Effector memory CD4-positive, alpha-beta T cell (primary cell): ENCODE results near the gene CKAP5.

Source experiments
- DNase-seq, 3 donors: peaks; one replicate each; pipeline ENCODE4 v3.0.0-alpha.2; 2020
- H3K27ac ChIP-seq: 2 replicates; pipeline ENCODE4 v1.7.0; 2013; ENCODE audit warnings: mild to moderate bottlenecking, low read length, moderate library complexity; ENCODE audit not compliant: insufficient read depth, poor library complexity, severe bottlenecking
- H3K27me3 ChIP-seq: replicated peaks from 2 replicates; pipeline ENCODE4 v1.7.0; 2013; ENCODE audit warnings: mild to moderate bottlenecking, low read length; ENCODE audit not compliant: insufficient read depth, control insufficient read depth, poor library complexity, severe bottlenecking
- H3K36me3 ChIP-seq: 2 replicates; pipeline ENCODE4 v1.7.0; 2013; ENCODE audit warnings: mild to moderate bottlenecking, low read length, moderate library complexity; ENCODE audit not compliant: control insufficient read depth, insufficient read depth
- H3K4me1 ChIP-seq: 2 replicates; pipeline ENCODE4 v1.7.0; 2013; ENCODE audit warnings: low read length, mild to moderate bottlenecking; ENCODE audit not compliant: control insufficient read depth, insufficient read depth, poor library complexity, severe bottlenecking
- H3K4me3 ChIP-seq: 2 replicates; pipeline ENCODE4 v1.7.0; 2013; ENCODE audit warnings: low read length, low read depth, mild to moderate bottlenecking; ENCODE audit not compliant: insufficient read depth, poor library complexity, severe bottlenecking
- H3K9me3 ChIP-seq: 2 replicates; pipeline ENCODE4 v1.7.0; 2013; ENCODE audit warnings: mild to moderate bottlenecking, low read length, moderate library complexity; ENCODE audit not compliant: control insufficient read depth

CKAP5 gene

DNA sequence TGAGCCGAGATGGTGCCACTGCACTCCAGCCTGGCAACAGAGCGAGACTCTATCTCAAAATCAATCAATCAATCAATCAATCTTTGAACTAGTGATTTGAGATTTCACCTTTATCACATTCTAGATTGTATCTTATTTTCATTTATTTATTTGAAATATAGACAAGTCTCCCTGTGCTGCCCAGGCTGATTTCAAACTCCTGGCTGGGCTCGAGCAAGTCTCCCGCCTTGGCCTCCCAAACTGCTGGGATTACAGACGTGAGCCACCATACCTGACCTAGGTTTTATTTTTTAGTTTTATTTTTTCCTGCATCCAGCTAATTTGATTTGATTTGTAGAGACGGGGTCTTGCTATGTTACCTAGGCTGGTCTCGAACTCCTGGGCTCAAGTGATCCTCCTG is 109.9 kb downstream of the CKAP5 start:
- Histone ChIP-seq H3K4me3 (no peak overlapping the region), H3K36me3 (no peaks in the 10 kb centered on the region), H3K9me3 (no peaks in the 10 kb centered on the region), H3K27me3 (no peaks in the 10 kb centered on the region), H3K27ac (no peak overlapping the region), H3K4me1 (no peaks in the 10 kb centered on the region)
- no peak for DNase-seq

DNA sequence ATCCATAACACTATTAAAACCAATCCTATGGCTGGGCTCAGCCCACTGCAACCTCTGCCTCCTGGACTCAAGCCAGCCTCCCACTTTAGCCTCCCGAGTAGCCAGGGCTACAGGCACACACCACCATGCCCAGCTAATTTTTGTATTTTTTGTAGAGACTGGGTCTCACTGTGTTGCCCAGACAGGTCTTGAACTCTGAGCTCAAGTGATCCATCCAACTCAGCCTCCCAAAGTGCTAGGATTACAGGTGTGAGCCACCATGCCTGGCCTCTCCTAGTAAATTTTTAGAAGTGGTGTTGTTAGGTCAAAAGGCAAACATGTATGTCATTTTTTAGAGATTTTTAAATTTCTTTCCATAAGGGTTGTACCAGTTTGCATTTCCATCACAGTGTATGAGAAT is 112.8 kb downstream of the CKAP5 start:
- no peaks in the 10 kb centered on the region for H3K36me3 ChIP-seq
- no peaks in the 10 kb centered on the region for H3K27me3 ChIP-seq
- no peak overlapping the region for H3K4me3 ChIP-seq
- no peak for DNase-seq
- no peaks in the 10 kb centered on the region for H3K9me3 ChIP-seq
- no peaks in the 10 kb centered on the region for H3K4me1 ChIP-seq
- H3K27ac ChIP-seq, result no peak overlapping the region

DNA sequence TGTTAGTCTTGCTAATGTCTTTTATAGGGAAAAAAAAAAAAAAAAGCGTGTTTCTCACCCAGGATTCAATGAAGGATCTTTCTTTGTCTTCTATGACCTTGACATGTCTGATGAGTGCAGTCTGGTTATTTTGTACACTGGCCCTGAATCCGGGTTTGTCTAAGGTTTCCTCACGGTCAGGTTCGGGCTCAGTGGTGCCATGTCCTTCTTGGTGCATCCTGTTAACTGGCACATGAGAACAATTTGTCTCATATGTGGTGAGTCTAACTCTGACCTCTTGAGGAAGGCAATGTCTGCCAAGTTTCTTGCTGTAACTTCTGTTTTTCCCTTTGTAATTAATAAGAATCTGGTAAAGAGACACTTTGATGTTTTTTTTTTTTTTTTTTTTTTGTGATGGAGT is 114.5 kb downstream of the CKAP5 start:
- H3K27ac ChIP-seq, result no peak overlapping the region
- no peak overlapping the region for H3K4me3 ChIP-seq
- H3K27me3 ChIP-seq, result no peaks in the 10 kb centered on the region
- no peaks in the 10 kb centered on the region for H3K9me3 ChIP-seq
- no peak for DNase-seq
- no peaks in the 10 kb centered on the region for H3K4me1 ChIP-seq
- no peaks in the 10 kb centered on the region for H3K36me3 ChIP-seq

DNA sequence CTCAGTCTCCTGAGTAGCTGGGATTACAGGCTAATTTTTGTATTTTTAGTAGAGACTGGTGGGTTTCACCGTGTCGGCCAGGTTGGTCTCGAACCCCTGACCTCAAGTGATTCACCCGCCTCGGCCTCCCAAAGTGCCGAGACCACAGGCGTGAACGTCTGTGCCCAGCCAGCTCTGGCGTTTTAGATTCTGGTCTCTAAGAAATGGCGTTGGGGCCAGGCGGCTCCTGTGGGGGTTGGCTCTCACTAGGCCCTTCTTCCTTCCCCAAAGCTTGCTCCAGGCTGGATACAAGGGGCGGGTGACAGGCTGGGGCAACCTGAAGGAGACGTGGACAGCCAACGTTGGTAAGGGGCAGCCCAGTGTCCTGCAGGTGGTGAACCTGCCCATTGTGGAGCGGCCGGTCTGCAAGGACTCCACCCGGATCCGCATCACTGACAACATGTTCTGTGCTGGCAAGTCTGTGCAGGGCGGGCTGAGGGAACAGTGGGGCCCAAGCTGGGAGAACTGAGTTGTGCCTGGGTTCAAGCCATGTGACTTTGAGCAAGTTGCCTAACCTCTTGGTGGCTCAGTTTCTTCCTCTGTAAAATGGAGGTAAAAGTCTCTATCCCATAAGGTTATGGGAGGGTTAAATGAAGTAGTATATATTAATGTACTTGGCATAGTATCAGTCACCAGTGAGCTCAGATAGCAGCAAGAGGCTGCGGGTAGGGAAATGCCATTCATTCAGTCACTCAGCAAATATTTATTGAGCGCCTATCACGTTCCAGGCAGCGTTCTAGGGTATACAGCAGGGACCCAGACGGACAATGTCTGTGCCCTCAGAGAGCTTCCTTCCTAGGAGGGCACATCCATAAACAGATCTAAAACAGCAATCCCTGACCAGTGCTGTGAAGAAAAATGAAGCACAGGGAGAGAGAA is 116.7 kb downstream of the CKAP5 start:
- Histone ChIP-seq H3K27ac (no peak overlapping the region), H3K9me3 (no peaks in the 10 kb centered on the region), H3K36me3 (no peaks in the 10 kb centered on the region), H3K27me3 (no peaks in the 10 kb centered on the region), H3K4me1 (no peaks in the 10 kb centered on the region), H3K4me3 (no peak overlapping the region)
- DNase-seq, result no peak

DNA sequence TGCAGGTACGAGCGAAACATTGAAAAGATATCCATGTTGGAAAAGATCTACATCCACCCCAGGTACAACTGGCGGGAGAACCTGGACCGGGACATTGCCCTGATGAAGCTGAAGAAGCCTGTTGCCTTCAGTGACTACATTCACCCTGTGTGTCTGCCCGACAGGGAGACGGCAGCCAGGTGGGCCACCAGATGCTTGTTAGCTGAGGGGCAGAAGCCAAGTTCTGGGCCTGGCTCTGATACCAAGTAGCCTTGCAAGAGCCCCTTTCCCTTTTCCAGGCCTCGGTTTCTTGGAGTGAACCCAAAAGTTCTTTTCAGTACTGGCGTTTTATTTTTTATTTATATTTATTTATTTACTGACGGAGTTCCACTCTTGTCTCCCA is 117.4 kb downstream of the CKAP5 start:
- H3K27ac ChIP-seq, result no peak overlapping the region
- no peaks in the 10 kb centered on the region for H3K27me3 ChIP-seq
- no peak overlapping the region for H3K4me3 ChIP-seq
- no peak for DNase-seq
- H3K4me1 ChIP-seq, result no peaks in the 10 kb centered on the region
- H3K36me3 ChIP-seq, result no peaks in the 10 kb centered on the region
- H3K9me3 ChIP-seq, result no peaks in the 10 kb centered on the region

DNA sequence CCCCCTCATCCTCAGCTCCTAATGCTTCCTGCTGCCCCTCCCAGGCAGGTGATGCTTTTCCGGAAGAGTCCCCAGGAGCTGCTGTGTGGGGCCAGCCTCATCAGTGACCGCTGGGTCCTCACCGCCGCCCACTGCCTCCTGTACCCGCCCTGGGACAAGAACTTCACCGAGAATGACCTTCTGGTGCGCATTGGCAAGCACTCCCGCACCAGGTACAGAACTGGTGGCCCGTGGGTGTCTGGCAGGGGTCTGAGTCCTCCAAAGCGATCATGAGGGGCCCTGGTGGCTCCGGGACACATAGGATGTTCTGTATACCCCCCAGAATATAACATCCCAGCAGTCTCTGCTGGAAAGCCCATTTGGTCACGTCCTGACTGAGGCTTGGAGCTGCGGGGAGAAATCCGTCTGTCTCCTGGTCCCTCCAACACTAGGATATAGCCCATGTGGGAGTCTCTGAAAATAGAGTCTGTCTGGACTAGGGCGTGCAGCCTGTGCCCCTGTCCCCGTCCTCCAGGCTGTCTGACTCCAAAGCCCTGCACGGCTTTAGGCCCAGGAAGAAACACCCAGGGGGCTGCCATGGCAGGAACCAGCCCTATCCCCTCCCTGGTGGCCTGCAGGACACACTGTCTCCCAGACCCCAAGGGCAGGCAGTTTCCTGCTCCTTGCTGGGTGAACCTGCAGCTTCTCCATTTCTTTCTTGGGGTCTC is 118.0 kb downstream of the CKAP5 start:
- Histone ChIP-seq H3K4me1 (no peaks in the 10 kb centered on the region), H3K27me3 (no peaks in the 10 kb centered on the region), H3K9me3 (no peaks in the 10 kb centered on the region), H3K36me3 (no peaks in the 10 kb centered on the region), H3K27ac (no peak overlapping the region), H3K4me3 (no peak overlapping the region)
- DNase-seq, result no peak

DNA sequence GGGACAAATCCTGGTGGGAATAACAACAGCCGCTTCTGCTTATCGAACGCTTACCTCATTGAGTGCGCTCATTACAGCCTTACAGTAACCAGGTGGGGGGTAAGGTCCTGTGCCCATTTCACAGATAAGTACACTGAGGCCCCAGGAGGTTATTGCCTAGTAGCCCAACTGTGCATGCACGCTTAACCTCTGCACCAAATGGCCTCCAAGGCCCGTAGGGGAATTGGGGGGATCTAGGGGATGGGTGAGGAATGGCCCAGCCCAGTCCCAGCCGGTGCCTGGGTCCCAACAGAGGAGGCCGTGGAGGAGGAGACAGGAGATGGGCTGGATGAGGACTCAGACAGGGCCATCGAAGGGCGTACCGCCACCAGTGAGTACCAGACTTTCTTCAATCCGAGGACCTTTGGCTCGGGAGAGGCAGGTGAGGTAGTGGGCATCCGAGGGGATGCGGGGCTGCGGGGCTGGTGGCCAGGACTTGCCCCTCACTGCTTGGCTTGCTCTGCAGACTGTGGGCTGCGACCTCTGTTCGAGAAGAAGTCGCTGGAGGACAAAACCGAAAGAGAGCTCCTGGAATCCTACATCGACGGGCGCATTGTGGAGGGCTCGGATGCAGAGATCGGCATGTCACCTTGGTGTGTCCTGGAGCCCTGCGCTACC is 119.7 kb downstream of the CKAP5 start:
- no peak overlapping the region for H3K4me3 ChIP-seq
- H3K36me3 ChIP-seq, result no peaks in the 10 kb centered on the region

DNA sequence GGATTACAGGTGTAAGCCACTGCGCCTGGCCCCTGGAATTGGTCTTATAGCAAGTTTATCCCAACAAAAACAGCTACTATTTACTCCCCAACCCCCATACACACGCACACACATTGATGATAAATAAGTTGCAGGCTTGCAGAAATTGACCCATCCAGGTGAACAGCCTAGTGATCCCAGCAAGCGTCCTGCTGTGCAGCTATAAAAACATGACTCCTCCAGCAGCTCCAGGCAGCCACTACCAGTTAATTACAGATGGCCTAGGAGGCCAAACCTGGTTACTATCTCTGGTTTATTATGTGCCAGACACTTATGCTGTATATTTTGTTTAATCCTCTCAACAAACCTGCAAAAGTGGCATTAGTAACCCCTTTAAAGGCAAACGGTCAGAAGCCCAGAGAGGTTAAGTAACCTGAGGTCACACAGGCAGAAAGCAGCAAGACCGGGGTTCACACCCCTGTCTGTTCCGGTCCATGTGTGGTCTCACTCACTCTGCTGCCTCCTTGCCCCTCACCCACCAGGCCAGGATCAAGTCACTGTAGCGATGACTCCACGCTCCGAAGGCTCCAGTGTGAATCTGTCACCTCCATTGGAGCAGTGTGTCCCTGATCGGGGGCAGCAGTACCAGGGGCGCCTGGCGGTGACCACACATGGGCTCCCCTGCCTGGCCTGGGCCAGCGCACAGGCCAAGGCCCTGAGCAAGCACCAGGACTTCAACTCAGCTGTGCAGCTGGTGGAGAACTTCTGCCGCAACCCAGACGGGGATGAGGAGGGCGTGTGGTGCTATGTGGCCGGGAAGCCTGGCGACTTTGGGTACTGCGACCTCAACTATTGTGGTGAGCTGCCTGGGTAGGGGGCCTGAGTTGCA is 120.5 kb downstream of the CKAP5 start:
- no peaks in the 10 kb centered on the region for H3K4me1 ChIP-seq
- H3K4me3 ChIP-seq, result no peak overlapping the region
- H3K27ac ChIP-seq, result no peak overlapping the region
- no peaks in the 10 kb centered on the region for H3K27me3 ChIP-seq
- H3K9me3 ChIP-seq, result no peaks in the 10 kb centered on the region
- DNase-seq, result no peak
- no peaks in the 10 kb centered on the region for H3K36me3 ChIP-seq

More for the DNA sequence above, 119.7 kb downstream of the CKAP5 start:
- no peak for DNase-seq
- Histone ChIP-seq H3K9me3 (no peaks in the 10 kb centered on the region), H3K27ac (no peak overlapping the region), H3K4me1 (no peaks in the 10 kb centered on the region), H3K27me3 (no peaks in the 10 kb centered on the region)

DNA sequence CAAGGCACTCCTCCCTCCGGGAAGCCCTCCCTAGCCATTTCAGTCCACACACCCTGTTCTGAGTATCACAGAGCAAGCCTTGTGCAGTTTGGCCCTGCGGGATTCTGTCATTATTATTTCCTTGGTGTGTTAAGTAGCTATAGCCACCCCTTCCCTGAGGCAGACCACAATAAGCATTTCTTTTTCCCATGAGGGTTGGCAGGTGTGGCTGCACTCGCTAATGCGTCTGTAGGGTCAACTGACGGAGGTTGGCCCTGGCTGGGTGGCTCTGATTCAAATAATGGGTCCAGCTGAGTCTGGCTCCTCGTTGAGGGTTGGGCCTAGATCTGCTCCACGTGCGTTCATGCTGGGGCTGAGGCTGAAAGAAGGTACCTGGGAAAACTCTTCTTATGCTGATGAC is 122.0 kb downstream of the CKAP5 start:
- Histone ChIP-seq H3K27me3 (no peaks in the 10 kb centered on the region), H3K9me3 (no peaks in the 10 kb centered on the region), H3K4me3 (no peak overlapping the region), H3K27ac (no peak overlapping the region), H3K36me3 (no peaks in the 10 kb centered on the region), H3K4me1 (no peaks in the 10 kb centered on the region)
- DNase-seq, result no peak
